HG03045 (cell line): Measurements from ENCODE around the gene IQCK.
"Not testable (repeated sequence)": the region's sequence is repeated elsewhere in the genome, so short reads cannot be mapped to it uniquely, and the experiment has no call there.

Source experiments
- ATAC-seq: cut with Tn5 transposase; IDR thresholded peaks from one replicate; pipeline ENCODE4 v1.9.1; 2021; ENCODE audit warnings: mild to moderate bottlenecking, moderate library complexity; ENCODE audit not compliant: unreplicated experiment

Gene IQCK

GRCh38 chr16:19715566-19715965 lies 2.5 kb upstream of the IQCK start:
- ATAC-seq, result no peak

- no peak for ATAC-seq
Observed at GRCh38 chr16:19716183-19716582, 1.9 kb upstream of the IQCK start.

DNA sequence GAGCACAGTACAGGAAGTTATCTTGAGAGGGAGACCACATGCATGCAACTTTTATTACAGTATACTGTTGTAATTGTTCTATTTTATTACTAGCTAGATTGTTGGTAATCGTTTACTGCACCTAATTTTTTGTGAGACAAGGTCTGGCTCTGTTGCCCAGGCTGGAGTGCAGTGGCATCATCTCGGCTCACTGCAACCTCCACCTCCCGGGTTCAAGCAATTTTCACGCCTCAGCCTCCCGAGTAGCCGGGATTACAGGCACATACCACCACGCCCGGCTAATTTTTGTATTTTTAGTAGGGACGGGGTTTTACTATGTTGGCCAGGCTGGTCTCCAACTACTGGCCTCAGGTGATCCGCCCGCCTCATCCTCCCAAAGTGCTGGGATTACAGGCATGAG lies 1.3 kb upstream of the IQCK start:
- not testable (repeated sequence) for ATAC-seq

DNA sequence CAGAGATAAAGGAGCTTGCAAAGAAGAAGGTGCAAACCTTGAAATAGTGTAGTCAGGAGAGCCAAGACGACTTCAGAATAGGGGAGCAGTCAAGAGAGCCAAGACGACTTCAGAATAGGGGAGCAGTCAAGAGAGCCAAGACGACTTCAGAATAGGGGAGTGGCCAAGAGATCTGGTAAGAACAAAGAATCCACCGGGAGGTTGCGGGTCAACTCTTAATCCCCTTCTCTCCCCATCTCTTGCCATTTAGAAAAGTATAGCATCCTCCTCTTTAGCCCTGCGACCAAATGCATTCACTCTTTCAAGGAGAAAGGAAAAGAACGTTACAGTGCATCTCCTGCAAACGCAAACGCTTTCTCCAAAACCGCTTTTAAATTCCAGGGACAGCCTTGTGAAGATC lies 757 bp upstream of the IQCK start:
- ATAC-seq, result no peak

GRCh38 chr16:19718624-19718965 lies 524 bp downstream of the IQCK start:
- no peak for ATAC-seq

- no peak for ATAC-seq
Observed at GRCh38 chr16:19722269-19722952, 4.3 kb downstream of the IQCK start.

- no peak for ATAC-seq
Observed at GRCh38 chr16:19722981-19723380, 4.9 kb downstream of the IQCK start.

GRCh38 chr16:19728636-19728965 lies 10.5 kb downstream of the IQCK start:
- no peak for ATAC-seq

GRCh38 chr16:19733551-19733950 lies 15.5 kb downstream of the IQCK start:
- ATAC-seq, result no peak

- ATAC-seq, result no peak
Observed at GRCh38 chr16:19735074-19735867, 17.2 kb downstream of the IQCK start.

GRCh38 chr16:19737306-19738038 lies 19.4 kb downstream of the IQCK start:
- no peak for ATAC-seq

GRCh38 chr16:19741354-19741753 lies 23.3 kb downstream of the IQCK start:
- ATAC-seq, result no peak

GRCh38 chr16:19743816-19744159 lies 25.7 kb downstream of the IQCK start:
- no peak for ATAC-seq

- ATAC-seq, result no peak
Observed at GRCh38 chr16:19744670-19745069, 26.6 kb downstream of the IQCK start.

- no peak for ATAC-seq
Observed at GRCh38 chr16:19745286-19746010, 27.4 kb downstream of the IQCK start.

DNA sequence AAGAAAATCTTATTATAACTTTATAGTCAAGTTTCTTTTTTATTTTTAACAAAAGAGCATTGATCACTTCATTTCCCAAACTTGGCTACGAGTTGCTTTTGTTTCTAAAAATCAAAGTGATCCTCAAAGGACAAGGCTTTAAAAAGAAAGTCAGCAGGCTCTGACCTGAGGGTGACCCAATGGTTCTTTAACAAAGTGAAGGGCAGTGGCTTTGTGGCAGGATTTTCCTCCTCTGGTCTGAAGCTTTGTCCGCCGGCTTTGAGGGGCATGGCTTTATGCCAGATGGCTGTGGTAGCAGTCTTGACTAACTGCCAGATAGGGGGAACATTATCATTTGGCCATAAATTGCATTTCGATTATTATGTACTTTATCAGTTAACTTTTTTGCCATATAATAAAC lies 28.5 kb downstream of the IQCK start:
- ATAC-seq, result no peak

GRCh38 chr16:19748389-19749168 lies 30.5 kb downstream of the IQCK start:
- ATAC-seq, result no peak

GRCh38 chr16:19749571-19750080 lies 31.6 kb downstream of the IQCK start:
- no peak for ATAC-seq

DNA sequence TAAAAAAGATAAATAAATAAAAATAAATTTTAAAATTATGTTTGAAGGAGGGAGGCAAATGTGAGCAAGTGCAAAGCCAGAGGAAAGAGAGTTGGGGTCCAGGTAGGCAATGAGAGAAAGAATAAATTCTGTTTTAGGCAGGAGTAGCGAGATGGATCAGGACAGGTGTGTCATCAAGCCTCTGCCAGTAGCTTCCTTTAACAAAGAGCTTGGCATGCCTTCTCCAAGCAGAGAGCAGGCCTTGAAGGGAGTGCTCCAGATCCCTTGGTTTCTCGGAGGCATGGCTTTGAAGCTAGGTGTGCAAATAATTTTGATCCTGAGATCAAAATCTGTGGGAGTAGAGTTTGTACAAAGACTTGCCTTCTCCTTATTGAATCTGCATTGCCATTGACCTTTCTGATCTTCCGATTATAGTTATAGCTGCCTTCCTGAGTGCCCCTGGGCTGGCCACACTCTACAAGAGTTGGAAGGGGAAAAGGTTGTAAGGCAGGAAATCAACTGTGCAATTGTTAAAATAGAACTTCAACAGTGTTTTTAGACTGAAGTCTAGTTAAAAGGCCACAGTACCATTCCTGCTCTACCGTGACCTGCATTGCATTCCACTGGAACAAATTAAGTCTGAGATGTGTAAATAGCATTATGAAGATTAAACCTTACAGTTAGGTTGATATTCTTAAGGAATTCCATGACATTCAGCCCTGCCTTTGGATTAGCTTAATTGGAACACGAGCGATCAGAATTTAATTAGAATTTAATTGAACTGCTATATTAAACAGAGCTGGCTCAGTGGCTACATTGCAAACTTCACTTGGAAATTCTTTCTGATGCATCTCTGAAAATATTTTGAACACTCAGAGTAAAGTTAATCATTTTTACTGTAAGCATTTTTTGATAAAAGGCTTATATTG lies 33.7 kb downstream of the IQCK start:
- no peak for ATAC-seq
